ENCODE data around the gene NKAIN2.

Gene NKAIN2

GRCh38 chr6:124490122-124490521 is 686.5 kb downstream of the NKAIN2 start (continued):
- TF ChIP-seq ZNF311 (tag by site-specific recombination; IDR thresholded peaks at IDR 0.05; ENCODE audit: borderline replicate concordance) (no peak), ZNF10 (tag by site-specific recombination; IDR thresholded peaks at IDR 0.05) (no peak), ZFP37 (tag by site-specific recombination; IDR thresholded peaks at IDR 0.05) (no peak), ZNF518A (tag by site-specific recombination; conservative IDR thresholded peaks at IDR 0.05; ENCODE audit: low read depth) (no peak; the same call in 1 of the 2 replicates), ZNF37A (tag by site-specific recombination; IDR thresholded peaks at IDR 0.05) (no peak)

- Histone ChIP-seq H3K4me3 (ENCODE audit: low read depth, low read length) (no peak overlapping the region), H3K9me3 (ENCODE audit: control insufficient read depth, insufficient read depth, low read depth, low read length) (no peaks in the 10 kb centered on the region), H3K36me3 (ENCODE audit: control insufficient read depth in 2 of 2, insufficient read depth in 1 of 2, low read length in 2 of 2) (no peaks in the 10 kb centered on the region), H3K4me1 (ENCODE audit: control insufficient read depth, insufficient read depth, low read length) (peaks cover 9% of the 10 kb centered on the region; the same call in 1 of the 2 replicates), H3K27ac (ENCODE audit: extremely low read depth, low read depth, low read length) (no peak overlapping the region)
- ChIA-PET POLR2A (no interaction called here), CTCF (interaction anchor here (0.6 to 1.2 kb wide), 2 partner anchors 13 to 623 kb away, joined by 4 read pairs; no protein-coding TSS in a partner anchor)
- TF ChIP-seq ZNF324 (tag by site-specific recombination; IDR thresholded peaks at IDR 0.05) (no peak), ZBTB21 (tag by site-specific recombination; IDR thresholded peaks at IDR 0.05) (no peak), KLF9 (tag by site-specific recombination; IDR thresholded peaks at IDR 0.05; ENCODE audit: low read depth) (no peak), ZNF169 (tag by site-specific recombination; IDR thresholded peaks at IDR 0.05) (no peak), ZNF366 (tag by site-specific recombination; conservative IDR thresholded peaks at IDR 0.05) (no peak), ZNF148 (tag by site-specific recombination; IDR thresholded peaks at IDR 0.05; ENCODE audit: borderline replicate concordance) (no peak)
- TF ChIP-seq, protein P1, sequence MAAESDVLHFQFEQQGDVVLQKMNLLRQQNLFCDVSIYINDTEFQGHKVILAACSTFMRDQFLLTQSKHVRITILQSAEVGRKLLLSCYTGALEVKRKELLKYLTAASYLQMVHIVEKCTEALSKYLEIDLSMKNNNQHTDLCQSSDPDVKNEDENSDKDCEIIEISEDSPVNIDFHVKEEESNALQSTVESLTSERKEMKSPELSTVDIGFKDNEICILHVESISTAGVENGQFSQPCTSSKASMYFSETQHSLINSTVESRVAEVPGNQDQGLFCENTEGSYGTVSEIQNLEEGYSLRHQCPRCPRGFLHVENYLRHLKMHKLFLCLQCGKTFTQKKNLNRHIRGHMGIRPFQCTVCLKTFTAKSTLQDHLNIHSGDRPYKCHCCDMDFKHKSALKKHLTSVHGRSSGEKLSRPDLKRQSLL (tag by site-specific recombination; IDR thresholded peaks at IDR 0.05): no peak
Observed at GRCh38 chr6:124493259-124493658, 689.6 kb downstream of the NKAIN2 start.

GRCh38 chr6:124494956-124495664 is 691.4 kb downstream of the NKAIN2 start:
- no peaks in the 10 kb centered on the region for H3K36me3 ChIP-seq (ENCODE audit: control insufficient read depth in 2 of 2, insufficient read depth in 1 of 2, low read length in 2 of 2)
- CTCF ChIA-PET: interaction anchor here (1.0 kb wide), 1 partner anchor 10 kb away, joined by 3 read pairs; no protein-coding TSS in a partner anchor
- H3K4me3 ChIP-seq (ENCODE audit: low read depth, low read length): no peak overlapping the region
- POLR2A ChIA-PET: interaction anchor here (0.6 to 0.8 kb wide), 2 partner anchors 11 to 837 kb away, joined by 3 to 4 read pairs; no protein-coding TSS in a partner anchor
- no peak overlapping the region for H3K27ac ChIP-seq (ENCODE audit: extremely low read depth, low read depth, low read length)
- peaks cover under 1% of the 10 kb centered on the region; the same call in 1 of the 2 replicates for H3K4me1 ChIP-seq (ENCODE audit: control insufficient read depth, insufficient read depth, low read length)
- no peaks in the 10 kb centered on the region for H3K9me3 ChIP-seq (ENCODE audit: control insufficient read depth, insufficient read depth, low read depth, low read length)
- TF ChIP-seq SP2 (tag by site-specific recombination; IDR thresholded peaks at IDR 0.05) (no peak), ZNF701 (tag by site-specific recombination; IDR thresholded peaks at IDR 0.05) (no peak), RBAK (tag by site-specific recombination; IDR thresholded peaks at IDR 0.05) (no peak), ZNF623 (tag by site-specific recombination; IDR thresholded peaks at IDR 0.05) (no peak), MZF1 (tag by site-specific recombination; IDR thresholded peaks at IDR 0.05; ENCODE audit: borderline replicate concordance) (no peak), ZNF664 (tag by site-specific recombination; IDR thresholded peaks at IDR 0.05) (no peak), ZNF169 (tag by site-specific recombination; IDR thresholded peaks at IDR 0.05) (no peak), ZNF513 (tag by site-specific recombination; IDR thresholded peaks at IDR 0.05) (no peak), ZNF830 (tag by site-specific recombination; IDR thresholded peaks at IDR 0.05; ENCODE audit: low read depth) (no peak), GLI2 (tag by site-specific recombination; IDR thresholded peaks at IDR 0.05; ENCODE audit: borderline replicate concordance, low read depth) (no peak)
- TF ChIP-seq, protein P1 (tag by site-specific recombination; IDR thresholded peaks at IDR 0.05): no peak
